ENCODE data around the gene GTF3C5.
"Not testable (repeated sequence)": the region's sequence is repeated elsewhere in the genome, so short reads cannot be mapped to it uniquely, and the experiment has no call there.

GTF3C5 gene

DNA sequence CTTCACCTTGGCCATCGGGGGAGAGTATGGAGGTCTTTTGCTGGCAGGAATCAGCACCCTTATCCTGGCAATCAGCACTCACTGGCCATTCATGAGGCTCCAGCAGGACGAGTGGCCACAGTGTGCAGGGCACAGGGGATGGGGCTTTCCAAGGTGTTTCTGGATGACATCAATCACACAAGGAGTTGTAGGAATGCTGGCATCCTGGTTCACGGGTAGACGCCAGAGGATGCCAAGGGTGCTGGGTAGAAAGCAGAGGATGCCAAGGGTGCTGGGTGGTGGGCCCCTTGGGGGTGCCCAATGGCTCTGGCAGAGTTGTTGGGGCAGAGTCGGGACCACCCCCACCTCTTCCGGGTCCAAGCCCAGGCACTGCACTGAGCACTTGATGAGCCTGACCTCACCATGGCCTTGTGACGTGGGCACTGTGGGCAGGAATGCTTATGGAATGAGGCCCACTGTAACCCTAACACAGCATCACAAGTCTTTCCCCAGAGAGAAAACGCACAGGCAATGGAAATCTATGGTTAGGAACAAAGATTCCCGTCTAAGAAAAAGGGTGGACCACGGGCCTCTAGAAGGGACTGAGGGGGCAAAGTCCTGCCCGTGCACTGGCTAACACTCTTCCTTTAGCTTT, 60.1 kb downstream of the GTF3C5 start:
- Histone ChIP-seq H2BK15ac (replicated peaks; ENCODE audit: low read depth) (no peak overlapping the region), H2BK120ac (ENCODE audit: low read depth, low read length) (no peak overlapping the region), H3K27me3 (ENCODE audit: insufficient read depth, low read length, poor library complexity) (no peaks in the 10 kb centered on the region), H4K5ac (ENCODE audit: low read length) (no peak overlapping the region), H2BK5ac (ENCODE audit: low read length) (no peak overlapping the region), H2AK5ac (ENCODE audit: low read length) (no peak overlapping the region), H3K4me3 (ENCODE audit: low read length) (no peak overlapping the region), H3K27ac (ENCODE audit: low read depth, low read length) (no peak overlapping the region), H3K9ac (ENCODE audit: low read length) (no peak overlapping the region), H3K18ac (ENCODE audit: low read length) (no peak overlapping the region), H3K79me2 (ENCODE audit: control insufficient read depth, insufficient read depth, low read length) (no peaks in the 10 kb centered on the region), H4K8ac (ENCODE audit: low read depth, low read length) (no peak overlapping the region), H3K36me3 (ENCODE audit: control insufficient read depth, insufficient read depth, low read length) (no peaks in the 10 kb centered on the region), H3K23ac (ENCODE audit: low read length) (no peak overlapping the region), H3K56ac (ENCODE audit: low read length) (no peak overlapping the region), H3K4me2 (ENCODE audit: low read length) (no peak overlapping the region), H3K4ac (ENCODE audit: low read depth, low read length) (no peak overlapping the region), H3K79me1 (ENCODE audit: low read length) (no peaks in the 10 kb centered on the region), H3K4me1 (ENCODE audit: control insufficient read depth, low read depth, low read length) (no peaks in the 10 kb centered on the region)
- DNase-seq: no peak
- WGBS (ENCODE audit: extremely low coverage, insufficient coverage, low lambda C conversion rate): no CpG with 5 or more reads among the region's 11 CpGs

- H3K27me3 ChIP-seq (ENCODE audit: insufficient read depth, low read length, poor library complexity); H3K27ac ChIP-seq (ENCODE audit: low read depth, low read length); H3K36me3 ChIP-seq (ENCODE audit: control insufficient read depth, insufficient read depth, low read length); H3K79me2 ChIP-seq (ENCODE audit: control insufficient read depth, insufficient read depth, low read length); H3K56ac ChIP-seq (ENCODE audit: low read length); H3K4me2 ChIP-seq (ENCODE audit: low read length); H3K79me1 ChIP-seq (ENCODE audit: low read length); H2AK5ac ChIP-seq (ENCODE audit: low read length); H3K4me1 ChIP-seq (ENCODE audit: control insufficient read depth, low read depth, low read length); H3K23ac ChIP-seq (ENCODE audit: low read length); H4K8ac ChIP-seq (ENCODE audit: low read depth, low read length); H3K4me3 ChIP-seq (ENCODE audit: low read length); H2BK15ac ChIP-seq (replicated peaks; ENCODE audit: low read depth); H2BK120ac ChIP-seq (ENCODE audit: low read depth, low read length); H3K9ac ChIP-seq (ENCODE audit: low read length); DNase-seq; H4K5ac ChIP-seq (ENCODE audit: low read length); H2BK5ac ChIP-seq (ENCODE audit: low read length); H3K4ac ChIP-seq (ENCODE audit: low read depth, low read length); H3K18ac ChIP-seq (ENCODE audit: low read length): not testable (repeated sequence)
- WGBS (ENCODE audit: extremely low coverage, insufficient coverage, low lambda C conversion rate): no CpG with 5 or more reads among the region's 4 CpGs
These were observed 63.6 kb downstream of the GTF3C5 start for GRCh38 chr9:133094351-133094750.

GRCh38 chr9:133094842-133095393, 64.1 kb downstream of the GTF3C5 start:
- Histone ChIP-seq H3K56ac (ENCODE audit: low read length) (no peak overlapping the region), H3K4ac (ENCODE audit: low read depth, low read length) (no peak overlapping the region), H3K79me2 (ENCODE audit: control insufficient read depth, insufficient read depth, low read length) (no peaks in the 10 kb centered on the region), H3K4me3 (ENCODE audit: low read length) (no peak overlapping the region), H3K9ac (ENCODE audit: low read length) (no peak overlapping the region), H2BK15ac (replicated peaks; ENCODE audit: low read depth) (no peak overlapping the region), H3K27me3 (ENCODE audit: insufficient read depth, low read length, poor library complexity) (no peaks in the 10 kb centered on the region), H3K36me3 (ENCODE audit: control insufficient read depth, insufficient read depth, low read length) (peaks cover 3% of the 10 kb centered on the region), H3K79me1 (ENCODE audit: low read length) (no peaks in the 10 kb centered on the region), H2BK5ac (ENCODE audit: low read length) (no peak overlapping the region), H2BK120ac (ENCODE audit: low read depth, low read length) (no peak overlapping the region), H2AK5ac (ENCODE audit: low read length) (no peak overlapping the region), H3K27ac (ENCODE audit: low read depth, low read length) (no peak overlapping the region), H3K18ac (ENCODE audit: low read length) (no peak overlapping the region), H3K23ac (ENCODE audit: low read length) (no peak overlapping the region), H4K5ac (ENCODE audit: low read length) (no peak overlapping the region), H3K4me1 (ENCODE audit: control insufficient read depth, low read depth, low read length) (no peaks in the 10 kb centered on the region), H3K4me2 (ENCODE audit: low read length) (no peak overlapping the region), H4K8ac (ENCODE audit: low read depth, low read length) (no peak overlapping the region)
- no peak for DNase-seq
- WGBS (ENCODE audit: extremely low coverage, insufficient coverage, low lambda C conversion rate): no CpG with 5 or more reads among the region's 3 CpGs

DNA sequence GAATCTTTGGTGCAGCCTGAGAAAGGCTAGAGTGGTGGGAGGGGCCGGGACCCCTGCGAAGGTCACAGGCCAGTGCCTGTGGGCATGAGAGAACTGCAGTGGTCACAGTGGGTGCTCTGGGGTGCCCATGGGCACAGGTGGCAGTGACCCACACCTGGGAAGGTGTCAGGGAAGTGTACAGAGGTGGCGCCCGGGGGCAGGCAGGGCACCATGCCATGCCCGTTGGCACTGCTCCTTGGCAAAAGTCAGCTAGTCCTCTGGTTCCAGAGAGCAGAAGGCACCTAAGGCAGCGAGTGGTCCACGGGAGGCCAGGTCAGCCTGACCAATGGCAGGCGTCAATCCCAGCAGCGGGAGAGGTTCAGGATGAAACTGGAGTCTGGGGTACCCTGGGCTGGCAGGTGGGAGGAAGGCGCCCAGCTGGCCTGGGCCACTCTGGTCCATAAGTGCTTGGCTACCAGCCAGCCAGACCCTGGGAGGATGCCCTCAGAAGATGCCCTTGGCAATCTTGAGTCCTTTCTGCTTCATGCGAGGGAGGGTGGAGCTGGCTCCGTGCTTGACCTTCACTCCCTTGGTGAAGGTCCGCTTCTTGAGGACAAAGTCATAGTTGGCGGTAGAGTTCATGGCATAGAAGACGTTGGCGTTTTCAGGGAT, 67.4 kb downstream of the GTF3C5 start:
- no peak overlapping the region for H3K4me2 ChIP-seq (ENCODE audit: low read length)
- H3K4ac ChIP-seq (ENCODE audit: low read depth, low read length): no peak overlapping the region
- no peak overlapping the region for H3K18ac ChIP-seq (ENCODE audit: low read length)
- no peak overlapping the region for H3K56ac ChIP-seq (ENCODE audit: low read length)
- H3K27me3 ChIP-seq (ENCODE audit: insufficient read depth, low read length, poor library complexity): no peaks in the 10 kb centered on the region
- no peaks in the 10 kb centered on the region for H3K79me2 ChIP-seq (ENCODE audit: control insufficient read depth, insufficient read depth, low read length)
- no peaks in the 10 kb centered on the region for H3K4me1 ChIP-seq (ENCODE audit: control insufficient read depth, low read depth, low read length)
- no peak overlapping the region for H3K4me3 ChIP-seq (ENCODE audit: low read length)
- no peak overlapping the region for H3K27ac ChIP-seq (ENCODE audit: low read depth, low read length)
- H3K9ac ChIP-seq (ENCODE audit: low read length): no peak overlapping the region
- DNase-seq: no peak
- no peak overlapping the region for H2AK5ac ChIP-seq (ENCODE audit: low read length)
- H2BK5ac ChIP-seq (ENCODE audit: low read length): no peak overlapping the region
- H2BK15ac ChIP-seq (replicated peaks; ENCODE audit: low read depth): no peak overlapping the region
- H2BK120ac ChIP-seq (ENCODE audit: low read depth, low read length): no peak overlapping the region
- H4K5ac ChIP-seq (ENCODE audit: low read length): no peak overlapping the region
- H3K23ac ChIP-seq (ENCODE audit: low read length): no peak overlapping the region
- peaks cover 3% of the 10 kb centered on the region for H3K36me3 ChIP-seq (ENCODE audit: control insufficient read depth, insufficient read depth, low read length)
- no peaks in the 10 kb centered on the region for H3K79me1 ChIP-seq (ENCODE audit: low read length)
- no CpG with 5 or more reads among the region's 16 CpGs for WGBS (ENCODE audit: extremely low coverage, insufficient coverage, low lambda C conversion rate)
- no peak overlapping the region for H4K8ac ChIP-seq (ENCODE audit: low read depth, low read length)

- Histone ChIP-seq H3K4me2 (ENCODE audit: low read length) (no peak overlapping the region), H2BK5ac (ENCODE audit: low read length) (no peak overlapping the region), H3K18ac (ENCODE audit: low read length) (no peak overlapping the region), H4K8ac (ENCODE audit: low read depth, low read length) (no peak overlapping the region), H3K36me3 (ENCODE audit: control insufficient read depth, insufficient read depth, low read length) (peaks cover 3% of the 10 kb centered on the region), H2BK120ac (ENCODE audit: low read depth, low read length) (no peak overlapping the region), H2BK15ac (replicated peaks; ENCODE audit: low read depth) (no peak overlapping the region), H2AK5ac (ENCODE audit: low read length) (no peak overlapping the region), H3K79me1 (ENCODE audit: low read length) (no peaks in the 10 kb centered on the region), H3K79me2 (ENCODE audit: control insufficient read depth, insufficient read depth, low read length) (no peaks in the 10 kb centered on the region), H3K23ac (ENCODE audit: low read length) (no peak overlapping the region), H3K27ac (ENCODE audit: low read depth, low read length) (no peak overlapping the region), H3K9ac (ENCODE audit: low read length) (no peak overlapping the region), H3K27me3 (ENCODE audit: insufficient read depth, low read length, poor library complexity) (no peaks in the 10 kb centered on the region), H4K5ac (ENCODE audit: low read length) (no peak overlapping the region), H3K4me1 (ENCODE audit: control insufficient read depth, low read depth, low read length) (no peaks in the 10 kb centered on the region), H3K4me3 (ENCODE audit: low read length) (no peak overlapping the region), H3K56ac (ENCODE audit: low read length) (no peak overlapping the region), H3K4ac (ENCODE audit: low read depth, low read length) (no peak overlapping the region)
- no CpG with 5 or more reads among the region's 5 CpGs for WGBS (ENCODE audit: extremely low coverage, insufficient coverage, low lambda C conversion rate)
- DNase-seq: no peak
These were observed 68.1 kb downstream of the GTF3C5 start for GRCh38 chr9:133098871-133099270.

Measured in mesendoderm (in vitro differentiated cells).